Stimulated activated naive CD4-positive, alpha-beta T cell treated with Interleukin-2 at 50 U/mL for 16 hours (primary cell): ENCODE measurements around the gene IGFBP2.

Experiments
- DNase-seq: peaks from one replicate; lab custom pipeline; 2025; lab: John Stamatoyannopoulos, UW

Gene IGFBP2

DNA sequence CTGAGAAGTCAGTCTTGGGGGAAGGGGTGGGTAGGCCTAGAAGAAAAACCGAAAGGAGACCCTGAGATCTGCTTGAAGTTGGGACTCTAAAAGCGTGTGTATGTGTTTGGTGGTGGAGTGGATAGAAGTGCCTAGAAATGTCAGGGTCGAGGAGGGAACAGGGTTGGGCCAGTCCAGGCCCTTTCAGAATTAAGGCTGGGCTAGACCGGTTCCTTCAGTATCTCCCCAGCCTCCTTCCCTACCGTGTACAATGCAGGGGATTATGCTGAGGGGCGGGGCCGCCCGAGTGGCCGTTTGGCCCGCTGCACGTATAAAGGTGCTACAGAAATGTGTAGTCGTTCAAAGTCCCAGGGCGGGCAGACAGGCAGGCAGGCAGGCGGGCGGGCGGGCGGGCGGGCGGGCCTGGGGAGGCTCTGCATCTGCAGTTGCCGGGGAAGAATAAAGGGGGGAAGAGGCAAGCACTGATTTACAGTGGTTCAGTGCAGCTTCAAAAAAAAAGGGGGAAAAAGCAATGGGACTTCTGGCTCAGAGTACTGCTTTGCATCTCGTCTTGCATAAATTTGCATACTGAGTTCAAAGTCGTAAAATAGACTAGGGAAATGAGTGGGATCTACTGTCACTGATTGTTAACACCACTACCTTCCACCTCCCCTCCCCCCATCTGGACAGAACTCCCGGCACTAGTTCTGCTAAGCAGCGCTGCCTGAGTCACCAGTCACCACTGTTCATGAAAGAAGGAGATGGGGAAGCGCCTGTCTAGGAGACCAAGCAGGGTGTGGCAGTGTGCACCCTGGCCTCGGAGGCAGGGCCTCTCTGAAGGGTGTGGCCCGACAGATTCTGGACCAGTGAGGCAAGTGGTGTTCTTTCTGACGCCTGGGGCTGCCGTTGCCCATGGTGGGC lies 3.6 kb downstream of the IGFBP2 start:
- DNase-seq = no peak

- DNase-seq = no peak
Measured at GRCh38 chr2:216637472-216637871, 4.3 kb downstream of the IGFBP2 start.

DNA sequence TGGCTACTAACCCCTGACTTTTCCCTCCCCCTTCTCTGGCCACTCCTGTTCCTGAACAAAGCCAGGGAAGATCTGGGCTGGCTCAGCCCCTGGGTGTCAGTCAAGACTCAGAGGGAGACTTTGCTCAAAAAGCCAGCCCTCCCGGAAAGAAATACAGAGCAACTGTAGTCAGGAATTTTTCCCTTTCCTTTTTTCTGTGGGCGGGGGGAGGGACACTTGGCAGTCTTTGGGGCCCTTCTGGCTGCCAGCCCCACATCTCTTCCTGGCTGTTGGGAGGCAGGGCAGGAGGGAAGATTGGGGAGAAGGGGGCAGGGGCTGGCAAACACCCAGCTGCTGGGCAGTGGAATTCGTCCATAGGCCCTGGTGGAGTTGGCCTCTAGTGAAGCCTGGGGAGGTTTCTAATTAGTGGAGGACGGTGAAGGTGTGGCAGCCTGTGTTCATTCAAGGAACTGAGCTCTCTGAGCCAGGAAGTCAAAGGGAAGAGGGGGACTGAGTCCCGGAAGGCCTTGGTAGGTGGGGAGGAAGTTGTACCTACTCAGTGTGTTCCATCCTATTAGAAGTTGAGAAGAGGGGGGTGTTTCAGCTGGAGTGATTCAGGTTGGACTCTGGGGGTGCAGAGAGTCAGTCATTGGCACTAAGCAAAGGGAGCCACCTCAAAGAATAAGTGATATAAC lies 10.9 kb downstream of the IGFBP2 start:
- no peak for DNase-seq

DNA sequence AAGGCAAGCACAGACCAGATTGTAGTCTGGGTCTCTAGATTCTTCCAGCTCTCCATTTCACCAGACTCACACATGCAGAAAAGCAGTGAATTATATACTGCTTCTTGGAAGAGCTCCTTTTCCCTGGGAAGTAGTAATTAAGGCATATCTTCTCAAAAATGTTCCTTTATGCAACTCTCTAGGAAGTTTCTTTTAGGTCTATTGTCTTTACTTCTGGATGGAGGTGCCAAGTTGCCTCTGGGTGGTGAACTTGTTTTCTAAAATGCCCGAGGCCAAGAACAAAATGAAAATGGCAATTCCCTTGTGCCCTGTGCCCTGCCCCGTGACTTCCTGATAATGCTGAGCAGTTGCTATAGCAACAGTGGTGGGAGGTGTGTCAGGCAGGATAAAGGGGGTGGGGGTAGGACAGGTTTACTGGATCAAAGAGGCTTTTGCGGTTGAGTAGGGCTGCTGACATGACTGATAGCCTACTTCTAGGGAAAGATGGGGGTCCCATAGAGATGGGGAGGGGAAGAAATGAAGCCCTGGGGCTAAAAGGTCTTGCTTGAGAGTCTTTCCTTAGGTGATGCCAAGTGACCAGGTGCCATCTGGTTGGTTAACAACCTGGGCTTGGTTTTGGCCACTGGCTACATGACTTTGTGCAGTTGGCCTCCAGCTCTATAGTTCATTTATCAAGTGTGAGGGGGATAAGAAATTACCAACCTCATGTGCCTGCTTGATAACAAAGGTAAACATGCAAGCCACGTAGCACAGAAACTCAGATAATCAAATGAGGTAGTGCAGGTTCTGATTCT lies 11.8 kb downstream of the IGFBP2 start:
- no peak for DNase-seq

- no peak for DNase-seq
Measured at GRCh38 chr2:216645636-216645950, 12.4 kb downstream of the IGFBP2 start.

DNA sequence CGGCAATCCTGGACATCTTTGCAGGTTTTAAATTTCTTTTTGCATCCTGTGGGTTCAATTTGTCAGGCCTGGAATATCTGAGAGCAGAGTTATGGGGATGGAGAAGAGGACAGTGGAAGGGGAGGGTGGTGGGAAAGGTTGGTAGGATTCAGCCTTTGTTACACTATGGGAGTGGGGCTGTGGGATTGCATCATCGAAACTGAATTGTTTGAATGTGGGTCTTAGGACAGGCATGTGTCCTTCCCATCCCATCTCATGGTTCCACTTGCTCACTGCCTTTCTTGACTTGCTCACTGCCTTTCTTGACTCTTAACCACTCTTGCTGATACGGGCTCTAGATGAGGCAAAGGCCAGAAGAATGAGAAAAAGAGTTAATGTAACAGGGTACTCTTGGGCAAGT lies 12.9 kb downstream of the IGFBP2 start:
- DNase-seq = no peak

DNA sequence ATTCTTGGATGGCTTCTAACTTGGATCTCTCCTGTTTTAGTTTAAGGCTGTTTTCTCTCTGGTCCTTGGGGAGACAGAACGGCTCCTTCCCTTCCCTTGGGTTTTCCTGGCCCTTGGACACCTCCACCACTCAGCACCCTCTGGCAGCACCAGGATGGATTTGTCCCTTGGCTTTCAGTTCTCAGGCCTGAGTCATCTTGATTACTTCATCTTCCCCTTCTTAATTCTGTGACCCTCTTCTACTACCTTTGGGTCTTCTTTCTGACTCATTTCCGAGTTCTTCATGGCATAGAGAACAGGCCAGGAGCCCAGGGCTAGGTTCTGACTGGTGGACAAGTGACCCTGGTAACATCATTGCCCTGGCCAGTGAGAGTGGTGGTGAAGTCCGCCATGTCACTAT lies 14.9 kb downstream of the IGFBP2 start:
- no peak for DNase-seq

GRCh38 chr2:216649574-216649973 lies 16.4 kb downstream of the IGFBP2 start:
- no peak for DNase-seq

- no peak for DNase-seq
Measured at GRCh38 chr2:216650626-216651257, 17.5 kb downstream of the IGFBP2 start.

DNA sequence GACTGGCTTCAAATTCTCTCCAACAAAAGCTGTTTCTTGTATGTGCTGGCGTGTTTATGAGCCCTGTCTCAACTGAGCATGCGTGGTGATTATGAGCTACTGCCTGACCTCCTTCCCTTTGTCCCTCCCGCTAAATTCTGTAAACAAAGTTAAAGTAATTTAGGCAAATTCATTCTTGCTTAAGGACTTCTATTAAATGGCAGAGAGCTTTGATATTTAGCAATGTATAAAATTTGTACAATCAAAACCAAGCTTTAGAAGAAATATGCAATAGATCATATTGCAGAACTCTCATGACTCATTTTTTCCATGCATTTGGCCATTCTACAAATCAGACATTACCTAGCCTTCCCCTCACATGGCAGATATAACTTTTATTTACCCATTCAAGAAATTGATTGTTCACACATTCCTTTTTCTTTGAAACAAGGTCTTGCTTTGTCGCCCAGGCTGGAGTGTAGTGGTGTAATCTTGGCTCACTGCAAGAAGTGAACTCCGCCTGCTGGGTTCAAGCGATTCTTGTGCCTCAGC lies 18.2 kb downstream of the IGFBP2 start:
- no peak for DNase-seq

DNA sequence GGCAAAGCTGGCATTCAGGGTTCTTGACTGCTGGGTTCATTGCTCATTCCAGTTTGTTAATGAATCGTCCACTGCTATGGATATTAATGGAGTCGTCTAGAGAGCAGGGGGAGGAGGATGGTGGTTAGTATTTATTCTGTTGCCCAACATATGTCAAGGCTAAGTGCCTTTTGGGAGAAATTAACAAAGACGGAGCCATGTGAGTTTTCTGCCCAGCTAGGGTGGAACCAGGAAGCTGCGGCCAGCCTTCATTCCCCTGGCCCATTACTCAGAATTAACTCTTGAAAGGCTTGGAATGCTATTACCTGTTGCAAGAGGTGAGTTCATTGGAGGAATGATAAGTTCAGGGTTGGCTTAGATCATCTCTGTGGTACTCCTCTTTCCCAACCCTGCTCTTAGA lies 19.3 kb downstream of the IGFBP2 start:
- DNase-seq = no peak

DNA sequence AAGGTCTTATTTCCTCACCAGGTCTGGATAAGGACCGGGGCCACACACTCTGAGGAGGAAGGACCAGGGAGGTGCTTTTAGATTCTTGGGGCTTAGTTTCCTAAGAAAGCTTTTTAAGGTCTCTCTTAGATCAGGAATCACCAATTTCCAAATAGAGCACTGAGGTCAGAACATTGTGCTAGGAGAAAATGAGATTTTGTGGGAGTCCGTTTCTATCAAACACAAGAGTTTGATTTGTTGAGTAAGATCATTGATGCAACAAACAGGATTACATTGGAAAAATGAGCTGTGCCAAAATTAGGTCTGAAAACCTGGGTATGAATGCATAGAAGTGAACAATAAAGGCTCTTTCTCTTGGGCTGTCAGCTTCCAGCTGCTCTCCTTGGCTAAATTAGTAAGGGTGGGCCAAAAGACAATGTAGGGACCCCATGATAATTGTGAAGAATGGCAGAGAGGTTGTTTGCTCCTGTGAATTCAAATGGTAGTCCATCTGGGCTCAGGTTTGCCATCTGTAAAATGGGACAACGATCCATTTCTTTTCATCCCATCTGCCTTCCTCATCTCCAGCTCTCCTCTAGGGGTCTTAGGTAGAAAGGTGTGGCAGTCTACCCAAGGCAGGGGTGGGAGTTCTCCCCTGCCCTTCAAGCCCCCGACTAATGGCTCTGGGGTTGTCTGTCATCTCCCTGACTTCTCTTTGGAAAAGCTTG lies 20.0 kb downstream of the IGFBP2 start:
- DNase-seq = no peak

DNA sequence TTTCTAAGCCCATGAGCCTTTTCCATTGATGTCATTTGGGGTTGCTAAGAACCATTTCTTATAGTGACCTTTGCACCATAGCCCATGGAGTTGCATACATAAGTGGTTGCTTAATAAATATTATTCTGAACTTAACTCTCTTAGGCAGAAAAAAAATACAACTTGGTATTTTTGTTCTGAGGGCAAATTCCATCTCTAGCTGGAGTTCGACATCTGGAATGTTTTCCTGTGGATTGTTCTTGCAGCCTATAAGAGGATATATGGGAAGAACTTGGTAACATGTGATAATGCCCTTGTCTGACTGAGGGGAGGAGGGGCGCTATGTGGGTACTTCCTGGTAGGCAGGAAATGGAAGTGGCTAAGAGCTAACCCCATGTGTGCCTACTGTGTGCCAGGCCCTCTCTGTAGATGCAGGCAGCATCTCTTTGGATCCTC lies 20.7 kb downstream of the IGFBP2 start:
- no peak for DNase-seq

DNA sequence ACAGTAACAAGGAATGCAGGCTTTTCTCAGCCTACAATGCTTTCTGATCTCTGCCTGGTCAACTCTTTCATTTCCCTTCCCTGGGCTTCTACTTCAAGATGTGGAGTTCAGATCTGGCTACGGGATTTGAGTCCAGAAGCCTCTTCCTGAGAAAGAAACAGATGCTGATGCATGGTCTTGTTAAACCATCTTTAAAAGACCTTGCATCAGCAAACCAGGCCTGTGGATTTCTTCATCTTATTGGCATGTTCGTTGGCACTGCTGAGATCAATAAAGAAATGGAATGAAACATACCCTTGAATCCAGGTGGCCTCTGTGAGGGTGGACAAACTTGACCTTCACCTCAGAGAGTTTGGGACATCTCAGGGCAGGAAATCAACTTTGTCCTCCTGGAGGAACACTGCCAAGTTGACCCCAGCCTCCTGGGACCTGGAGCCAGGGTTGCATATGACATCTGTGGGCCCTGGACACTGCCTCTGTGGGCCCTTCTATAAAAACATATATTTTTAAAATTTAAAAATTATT lies 21.4 kb downstream of the IGFBP2 start:
- DNase-seq = no peak

- DNase-seq = no peak
Measured at GRCh38 chr2:216657086-216657855, 24.1 kb downstream of the IGFBP2 start.

DNA sequence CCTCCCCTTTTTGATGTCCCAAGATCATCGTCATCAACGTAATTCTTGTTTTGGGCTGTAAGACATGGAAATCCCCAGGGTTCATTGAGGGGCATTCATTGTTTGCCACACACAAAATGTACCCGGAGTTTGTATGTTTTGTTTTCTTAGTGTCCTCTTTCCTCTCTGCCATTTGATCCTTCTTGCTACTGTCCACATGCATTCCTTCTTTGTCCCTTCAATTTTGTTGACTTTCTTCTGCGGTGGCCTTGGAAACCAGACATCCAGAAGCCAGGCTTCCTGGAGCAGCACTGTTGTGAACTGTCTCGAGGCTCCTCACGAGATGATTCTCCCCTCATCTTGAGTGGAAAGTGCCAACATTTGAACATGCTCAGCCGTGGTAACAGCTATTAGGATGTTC lies 24.8 kb downstream of the IGFBP2 start:
- DNase-seq = no peak

- DNase-seq = no peak
Measured at GRCh38 chr2:216658757-216659156, 25.5 kb downstream of the IGFBP2 start.

DNA sequence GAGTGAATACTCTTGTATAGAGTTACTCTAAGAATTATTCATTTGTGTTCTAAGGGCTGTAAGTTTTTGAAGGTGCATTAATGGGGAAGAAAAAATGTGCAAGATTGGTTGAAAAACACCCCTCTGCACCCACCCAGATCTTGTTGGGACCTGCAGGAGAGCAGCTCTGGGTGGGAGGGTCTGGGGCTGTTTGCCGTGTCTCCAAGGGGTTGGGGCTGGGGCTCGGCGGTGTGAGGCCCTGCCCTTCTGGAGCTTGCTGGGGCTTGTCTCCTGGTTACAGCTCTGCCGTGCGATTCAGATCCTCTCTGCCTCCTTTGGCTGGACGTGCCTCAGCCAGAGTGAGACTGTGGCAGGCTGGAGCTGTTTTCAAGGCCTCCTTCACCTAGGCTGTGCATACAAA lies 26.1 kb downstream of the IGFBP2 start:
- no peak for DNase-seq

GRCh38 chr2:216660496-216660895 lies 27.3 kb downstream of the IGFBP2 start:
- no peak for DNase-seq

GRCh38 chr2:216661051-216661450 lies 27.8 kb downstream of the IGFBP2 start:
- no peak for DNase-seq
